ENCODE data around the gene MT2A.

MT2A gene

GRCh38 chr16:56653218-56653617 lies 44.8 kb downstream of the MT2A start:
- no peak overlapping the region for H3K4me3 ChIP-seq (replicated peaks; ENCODE audit: low read depth, low read length)
- TF ChIP-seq CTCF (IDR thresholded peaks at IDR 0.05; ENCODE audit: low read length, missing control alignments), result no peak
- DNase-seq (ENCODE audit: low read depth), result no peak

- DNase-seq (ENCODE audit: low read depth), result peak; percentile 29
- H3K4me3 ChIP-seq (replicated peaks; ENCODE audit: low read depth, low read length), result peak within 1 kb of the TSS; percentile 48
- no peak for TF ChIP-seq CTCF (IDR thresholded peaks at IDR 0.05; ENCODE audit: low read length, missing control alignments)
Observed at GRCh38 chr16:56657555-56658326, 49.4 kb downstream of the MT2A start, which contains the start of gene MT1F. TSS of gene MT1F (plus strand) at chr16:56657959. CDS start at chr16:56658059, 100 bp downstream.

GRCh38 chr16:56658327-56658875 lies 50.0 kb downstream of the MT2A start:
- peak overlapping the region; percentile 48 for H3K4me3 ChIP-seq (replicated peaks; ENCODE audit: low read depth, low read length)

More at GRCh38 chr16:56658327-56658875, 50.0 kb downstream of the MT2A start:
- no peak for TF ChIP-seq CTCF (IDR thresholded peaks at IDR 0.05; ENCODE audit: low read length, missing control alignments)
- DNase-seq (ENCODE audit: low read depth), result no peak

Measured in fibroblast of pulmonary artery (primary cell).